Measurements from ENCODE around the gene CSNK2B. TPM values are rescaled to one million over a fixed set of nuclear protein-coding genes. Genes with fewer than 3 reads are reported as not detected.

CSNK2B gene
- total and polyA plus RNA-seq, 9 of the 15 experiments (the other 6 are each of a cell fraction or from before 2014, with no cell fraction given): 120 to 1,126 (median 529) TPM

GRCh38 chr6:31663961-31664789 lies 1.7 kb upstream of the CSNK2B start (continued):
- TF ChIP-seq, protein P1, sequence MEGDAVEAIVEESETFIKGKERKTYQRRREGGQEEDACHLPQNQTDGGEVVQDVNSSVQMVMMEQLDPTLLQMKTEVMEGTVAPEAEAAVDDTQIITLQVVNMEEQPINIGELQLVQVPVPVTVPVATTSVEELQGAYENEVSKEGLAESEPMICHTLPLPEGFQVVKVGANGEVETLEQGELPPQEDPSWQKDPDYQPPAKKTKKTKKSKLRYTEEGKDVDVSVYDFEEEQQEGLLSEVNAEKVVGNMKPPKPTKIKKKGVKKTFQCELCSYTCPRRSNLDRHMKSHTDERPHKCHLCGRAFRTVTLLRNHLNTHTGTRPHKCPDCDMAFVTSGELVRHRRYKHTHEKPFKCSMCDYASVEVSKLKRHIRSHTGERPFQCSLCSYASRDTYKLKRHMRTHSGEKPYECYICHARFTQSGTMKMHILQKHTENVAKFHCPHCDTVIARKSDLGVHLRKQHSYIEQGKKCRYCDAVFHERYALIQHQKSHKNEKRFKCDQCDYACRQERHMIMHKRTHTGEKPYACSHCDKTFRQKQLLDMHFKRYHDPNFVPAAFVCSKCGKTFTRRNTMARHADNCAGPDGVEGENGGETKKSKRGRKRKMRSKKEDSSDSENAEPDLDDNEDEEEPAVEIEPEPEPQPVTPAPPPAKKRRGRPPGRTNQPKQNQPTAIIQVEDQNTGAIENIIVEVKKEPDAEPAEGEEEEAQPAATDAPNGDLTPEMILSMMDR (IDR thresholded peaks at IDR 0.05 in 2 of 3, conservative IDR thresholded peaks at IDR 0.05 in 1 of 3; ENCODE audit: insufficient read depth in 2 of 3, low read depth in 1 of 3, low read length in 3 of 3): peak in 1 of 3 experiments; percentile 42; a peak in 2 of 6 replicates
- TF ChIP-seq ILK (tag; IDR thresholded peaks at IDR 0.05; ENCODE audit: borderline replicate concordance, low read depth): no peak
- TF ChIP-seq RREB1 (CRISPR knock-in tag; IDR thresholded peaks at IDR 0.05): peak; percentile 55
- no peak for TF ChIP-seq MTA2 (IDR thresholded peaks at IDR 0.05; ENCODE audit: low read depth)
- TF ChIP-seq ZFP1 (CRISPR knock-in tag; IDR thresholded peaks at IDR 0.05): no peak
- 0 out of 2 replicates have a peak, but pooled peaks have one; percentile 28 for TF ChIP-seq XRCC5 (IDR thresholded peaks at IDR 0.05; ENCODE audit: low read depth, low read length)
- TF ChIP-seq, protein P2, sequence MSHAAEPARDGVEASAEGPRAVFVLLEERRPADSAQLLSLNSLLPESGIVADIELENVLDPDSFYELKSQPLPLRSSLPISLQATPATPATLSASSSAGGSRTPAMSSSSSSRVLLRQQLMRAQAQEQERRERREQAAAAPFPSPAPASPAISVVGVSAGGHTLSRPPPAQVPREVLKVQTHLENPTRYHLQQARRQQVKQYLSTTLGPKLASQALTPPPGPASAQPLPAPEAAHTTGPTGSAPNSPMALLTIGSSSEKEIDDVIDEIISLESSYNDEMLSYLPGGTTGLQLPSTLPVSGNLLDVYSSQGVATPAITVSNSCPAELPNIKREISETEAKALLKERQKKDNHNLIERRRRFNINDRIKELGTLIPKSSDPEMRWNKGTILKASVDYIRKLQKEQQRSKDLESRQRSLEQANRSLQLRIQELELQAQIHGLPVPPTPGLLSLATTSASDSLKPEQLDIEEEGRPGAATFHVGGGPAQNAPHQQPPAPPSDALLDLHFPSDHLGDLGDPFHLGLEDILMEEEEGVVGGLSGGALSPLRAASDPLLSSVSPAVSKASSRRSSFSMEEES (CRISPR knock-in tag; IDR thresholded peaks at IDR 0.05): no peak
- TF ChIP-seq NFE2 (IDR thresholded peaks at IDR 0.05; ENCODE audit: low read depth): peak; percentile 68
- TF ChIP-seq ZNF57 (CRISPR knock-in tag; IDR thresholded peaks at IDR 0.05): no peak; the same call in 1 of the 2 replicates
- TF ChIP-seq MED1 (CRISPR knock-in tag; IDR thresholded peaks at IDR 0.05; ENCODE audit: borderline replicate concordance): no peak
- TF ChIP-seq ZNF146 (CRISPR knock-in tag; IDR thresholded peaks at IDR 0.05; ENCODE audit: unreplicated experiment): no peak
